GM21825 (cell line): Measurements from ENCODE around the gene ASTN1.

Experiments
- ATAC-seq: cut with Tn5 transposase; IDR thresholded peaks from one replicate; pipeline ENCODE4 v1.9.1; 2021; ENCODE audit warnings: mild to moderate bottlenecking, moderate library complexity; ENCODE audit not compliant: unreplicated experiment

ASTN1 gene

DNA sequence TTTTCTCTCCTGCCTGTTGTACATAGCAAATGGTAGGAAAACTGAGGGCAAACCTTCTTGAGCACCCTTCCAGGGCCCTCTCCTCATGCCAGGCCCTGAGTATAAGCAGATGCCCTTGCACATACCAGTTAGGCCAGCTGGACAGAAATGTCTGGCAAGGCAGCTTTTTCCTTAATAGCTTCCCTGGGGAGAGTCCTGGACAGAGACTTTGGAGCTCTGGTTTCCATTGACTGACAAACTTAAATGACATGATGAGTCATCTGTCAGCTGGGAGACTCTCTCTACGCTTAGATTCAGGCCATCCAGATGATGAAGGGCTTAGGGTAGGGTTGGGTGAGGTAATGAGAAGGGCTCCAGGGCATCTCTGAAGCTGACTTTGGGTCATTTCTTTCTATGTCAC, 317.5 kb downstream of the ASTN1 start:
- no peak for ATAC-seq

DNA sequence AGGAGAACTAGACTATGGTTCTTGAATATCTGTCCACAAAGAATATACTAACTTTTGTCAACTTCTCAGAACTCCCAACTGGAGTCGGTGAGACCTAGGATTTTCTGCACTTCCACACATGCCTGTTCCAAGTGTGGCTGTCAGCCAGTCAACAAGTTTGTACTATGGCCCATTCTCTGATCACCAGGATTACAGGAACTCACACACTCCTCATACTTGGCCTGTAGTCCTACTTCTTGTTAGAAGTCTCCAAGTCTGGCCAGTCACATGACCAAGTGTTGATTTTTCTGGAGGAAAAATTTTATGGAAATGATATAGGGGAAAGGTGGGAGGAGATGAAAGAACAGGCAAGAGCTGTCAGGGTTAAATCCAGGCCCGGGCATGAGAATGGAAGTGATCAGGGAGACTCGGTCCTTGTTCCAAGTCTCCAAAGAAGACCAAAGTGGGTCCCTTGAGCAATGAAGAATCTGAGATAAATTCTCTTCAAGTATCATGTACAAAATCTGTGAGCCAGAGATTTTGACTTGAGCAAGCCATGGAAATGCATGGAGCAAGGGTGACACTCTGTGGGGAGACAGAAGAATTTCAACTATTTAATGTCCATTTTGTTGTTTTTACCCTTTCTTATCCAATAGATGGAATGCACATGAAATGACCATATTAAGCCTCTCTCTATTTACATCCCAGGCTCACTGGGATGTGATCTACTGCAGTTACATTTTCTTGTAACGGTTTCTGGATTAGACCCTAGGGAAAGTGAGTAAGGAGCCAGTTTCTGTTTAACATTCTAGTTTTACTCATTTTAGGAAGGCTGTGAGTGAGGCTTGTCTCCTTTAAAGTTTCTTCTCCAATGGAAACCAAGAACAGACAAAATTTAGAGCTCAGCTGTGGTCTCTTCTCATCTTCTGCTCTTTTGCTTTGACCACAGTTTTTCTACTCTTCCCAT, 320.9 kb downstream of the ASTN1 start:
- no peak for ATAC-seq

DNA sequence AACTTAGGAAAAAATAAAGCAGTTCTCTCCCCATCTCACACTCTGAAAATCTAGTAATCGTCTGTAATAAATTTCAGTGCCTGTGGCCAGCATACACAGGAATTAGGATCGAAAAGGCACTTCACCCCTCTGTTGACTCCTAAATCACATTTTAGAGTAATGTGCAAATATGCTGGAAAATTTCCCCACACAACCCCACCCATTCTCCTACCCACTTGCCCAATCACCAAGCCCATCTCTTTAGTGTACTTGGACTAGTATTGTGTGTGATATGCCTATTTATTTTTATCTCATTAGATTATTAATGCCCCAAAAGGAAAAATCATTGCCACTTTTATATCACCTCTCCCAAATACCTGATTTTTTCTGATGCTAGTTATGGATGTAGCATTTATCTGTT, 323.3 kb downstream of the ASTN1 start:
- no peak for ATAC-seq

DNA sequence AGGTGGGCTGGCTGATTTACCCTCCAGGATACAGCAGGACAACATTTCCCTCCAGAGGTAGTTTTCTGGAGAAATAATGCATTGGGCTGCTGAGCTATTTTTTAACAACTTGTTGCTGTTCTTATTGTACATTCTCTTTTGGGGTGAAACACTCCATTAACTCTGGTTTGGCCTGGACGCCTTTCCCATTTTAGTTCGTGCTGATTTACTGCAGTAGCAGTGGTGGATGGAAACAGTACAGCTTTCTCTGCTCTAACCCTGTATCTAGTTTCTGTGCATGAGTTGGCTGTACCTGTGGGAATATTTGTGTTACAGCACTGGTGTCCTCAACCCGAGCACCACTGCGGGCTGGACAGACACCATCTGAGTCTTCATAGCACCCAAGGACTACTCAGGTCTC, 325.3 kb downstream of the ASTN1 start:
- no peak for ATAC-seq

DNA sequence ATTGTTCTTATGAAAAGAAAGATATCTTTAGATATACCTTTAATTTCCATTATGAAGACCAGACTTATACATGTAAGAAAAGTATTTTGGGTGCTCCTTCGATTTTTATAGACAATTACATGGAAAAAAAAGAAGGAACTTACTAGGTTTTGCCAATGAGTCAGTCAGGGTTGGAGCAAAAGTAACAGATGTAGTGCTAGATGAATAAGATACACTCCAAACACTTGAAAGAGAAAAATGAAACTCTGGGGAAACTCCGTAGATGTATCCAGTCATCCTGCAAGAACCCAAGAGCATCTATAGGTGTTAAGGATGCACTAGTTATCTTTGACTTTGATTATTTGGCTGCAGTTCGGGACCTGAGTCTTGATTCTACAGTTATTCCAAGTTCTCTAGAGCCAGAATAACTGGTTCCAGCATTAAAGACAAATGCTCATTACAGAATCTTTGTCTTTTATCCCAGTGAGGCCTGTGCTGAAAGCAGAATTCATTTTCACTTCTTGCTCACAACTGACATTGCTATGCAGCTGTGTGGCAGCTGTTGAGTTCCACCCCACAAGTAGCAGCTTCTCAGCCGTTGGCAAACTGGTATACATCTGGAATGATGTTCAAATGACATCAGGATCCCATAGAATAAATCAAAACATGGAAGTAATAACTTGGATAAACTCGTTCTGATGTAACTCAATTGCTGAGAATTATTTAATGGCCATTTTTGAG, 326.1 kb downstream of the ASTN1 start:
- no peak for ATAC-seq

DNA sequence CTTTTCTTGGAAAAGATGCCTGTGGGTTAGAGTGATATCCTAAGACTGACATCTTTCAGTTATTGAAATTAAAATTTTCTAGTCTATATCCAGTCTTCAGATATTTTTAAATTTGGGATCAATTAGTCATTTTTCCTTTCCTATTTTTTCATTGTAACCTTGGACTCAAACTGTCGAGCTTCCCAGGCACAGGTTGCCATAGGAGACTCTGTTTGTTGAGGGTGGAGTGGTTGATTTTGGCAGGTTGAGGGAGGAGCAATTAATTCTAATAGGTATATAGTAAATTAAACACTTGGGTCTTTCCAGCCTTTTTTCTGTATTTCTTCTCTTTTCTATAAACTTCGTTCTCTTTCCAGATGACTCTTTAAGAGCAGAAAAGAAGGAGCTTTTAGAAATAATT, 326.8 kb downstream of the ASTN1 start:
- ATAC-seq = no peak

DNA sequence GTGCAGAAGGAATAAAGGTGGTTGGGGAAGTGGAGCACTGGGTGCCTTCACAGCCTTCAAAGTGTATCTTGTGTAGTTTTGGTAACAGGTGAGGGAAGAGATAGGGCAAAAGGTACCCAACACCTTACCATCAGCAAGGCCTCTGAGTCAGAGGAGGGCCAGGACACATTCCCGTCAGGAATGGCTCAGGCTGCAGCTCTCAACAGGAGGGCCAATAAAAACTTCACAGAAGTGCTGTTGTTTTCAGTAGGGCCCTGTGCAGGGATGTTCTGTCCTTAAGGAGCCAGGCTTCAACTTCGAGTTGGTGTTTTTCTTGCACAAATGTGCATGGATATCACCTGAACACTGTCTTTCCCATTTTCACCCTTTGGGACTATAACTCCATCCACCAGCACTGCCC, 333.4 kb downstream of the ASTN1 start:
- ATAC-seq = no peak

DNA sequence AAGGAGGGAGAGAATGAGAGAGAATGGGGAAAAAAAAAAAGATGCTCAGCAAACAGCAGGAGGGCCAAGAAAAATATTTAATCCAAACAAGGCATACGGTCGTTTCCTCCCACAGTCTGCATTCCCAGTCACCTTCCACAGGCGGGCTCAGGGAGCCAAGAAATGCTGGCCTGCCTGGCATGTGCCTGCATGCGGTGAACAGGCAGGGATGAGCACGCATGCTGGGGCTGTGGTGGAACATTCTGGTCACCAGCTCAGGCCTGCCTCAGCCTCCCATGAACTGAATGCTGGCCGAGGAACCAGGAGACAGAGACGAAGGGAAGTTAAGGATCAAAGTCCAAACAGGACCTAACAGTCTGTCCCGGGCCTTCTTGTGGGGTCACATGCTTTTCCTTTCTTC, 335.3 kb downstream of the ASTN1 start:
- ATAC-seq = no peak

DNA sequence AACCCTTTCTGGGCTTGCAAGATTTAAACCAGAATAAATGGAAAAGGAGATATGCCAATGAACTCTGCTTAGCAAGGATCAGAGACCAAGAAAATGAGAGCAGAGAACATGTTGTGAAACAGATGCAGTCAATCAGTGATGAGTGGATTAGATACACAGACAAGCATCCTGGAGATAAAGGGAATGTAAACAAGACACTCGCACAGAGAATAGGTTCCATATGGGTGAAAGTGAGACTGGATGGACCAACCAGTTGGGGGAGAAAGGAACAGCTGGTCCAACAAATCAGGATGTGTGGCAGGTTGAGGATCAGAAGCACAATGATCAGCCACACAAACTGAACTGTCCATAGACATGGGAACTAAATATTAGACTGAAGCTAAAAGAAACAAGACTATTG, 338.2 kb downstream of the ASTN1 start:
- ATAC-seq = no peak

DNA sequence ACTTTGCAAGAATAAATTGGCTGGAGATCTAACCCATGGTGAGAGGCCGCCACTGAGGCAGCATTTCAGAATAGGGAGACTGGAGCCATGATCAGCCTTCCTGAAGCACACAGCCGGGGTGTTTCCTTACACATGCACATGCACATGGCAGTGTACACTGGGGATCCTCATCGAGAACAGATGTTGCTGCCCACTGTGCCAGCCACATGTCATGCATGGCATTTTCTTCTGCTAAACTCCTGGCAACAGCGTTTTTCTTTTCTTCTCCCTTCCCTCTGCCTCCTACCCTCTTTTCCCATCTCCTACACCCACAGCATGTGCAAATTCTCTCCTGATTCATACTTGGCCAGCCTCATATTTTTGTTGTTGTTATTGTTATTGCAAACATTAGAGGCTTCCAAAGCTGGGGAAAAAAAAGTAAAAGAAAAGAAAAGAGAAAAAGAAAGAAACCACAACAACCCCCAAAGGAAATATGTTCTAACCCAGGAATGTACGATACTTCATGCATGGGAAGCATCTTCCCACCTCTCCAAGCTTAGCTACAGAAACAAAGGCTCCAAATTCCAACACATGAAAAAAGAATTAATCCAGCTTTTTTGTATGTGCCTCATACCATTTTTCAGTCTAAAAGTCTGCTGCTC, 344.0 kb downstream of the ASTN1 start:
- no peak for ATAC-seq

DNA sequence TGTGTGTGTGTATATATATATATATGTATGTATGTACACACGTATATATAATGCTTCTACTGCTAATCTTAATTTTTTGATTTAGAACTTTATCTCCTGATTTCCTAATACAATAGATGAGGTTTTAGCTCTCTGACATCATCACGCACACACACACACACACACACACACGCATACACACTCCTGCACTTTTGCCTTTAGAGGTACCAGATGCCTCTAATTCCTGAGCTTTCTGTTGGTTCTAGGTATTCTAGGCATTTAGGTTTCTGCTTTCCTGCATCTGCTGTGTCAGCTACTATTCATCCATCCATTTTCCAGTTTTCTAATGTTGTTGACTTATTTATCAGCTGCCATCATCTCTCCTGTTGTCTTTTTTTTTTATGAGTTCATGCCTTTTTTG, 348.3 kb downstream of the ASTN1 start:
- no peak for ATAC-seq

DNA sequence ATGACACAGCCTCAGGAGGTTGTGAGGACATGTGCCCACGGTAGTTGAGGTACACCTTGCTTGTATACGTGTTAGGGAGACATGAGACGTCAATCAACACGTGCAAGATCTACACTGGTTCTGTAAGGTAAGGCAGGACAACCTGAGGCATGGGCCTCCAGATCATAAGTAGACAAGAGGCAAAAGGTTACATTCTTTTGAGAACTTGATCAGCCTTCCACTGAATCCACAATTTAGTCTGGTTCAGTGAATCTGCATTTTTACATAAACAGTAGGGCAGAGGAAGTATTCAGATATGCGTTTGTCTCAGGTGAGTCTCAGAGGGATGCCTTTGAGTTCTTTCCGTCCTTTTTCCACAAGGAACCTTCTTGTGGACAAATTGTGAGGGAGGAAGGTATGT, 348.9 kb downstream of the ASTN1 start:
- ATAC-seq = no peak

DNA sequence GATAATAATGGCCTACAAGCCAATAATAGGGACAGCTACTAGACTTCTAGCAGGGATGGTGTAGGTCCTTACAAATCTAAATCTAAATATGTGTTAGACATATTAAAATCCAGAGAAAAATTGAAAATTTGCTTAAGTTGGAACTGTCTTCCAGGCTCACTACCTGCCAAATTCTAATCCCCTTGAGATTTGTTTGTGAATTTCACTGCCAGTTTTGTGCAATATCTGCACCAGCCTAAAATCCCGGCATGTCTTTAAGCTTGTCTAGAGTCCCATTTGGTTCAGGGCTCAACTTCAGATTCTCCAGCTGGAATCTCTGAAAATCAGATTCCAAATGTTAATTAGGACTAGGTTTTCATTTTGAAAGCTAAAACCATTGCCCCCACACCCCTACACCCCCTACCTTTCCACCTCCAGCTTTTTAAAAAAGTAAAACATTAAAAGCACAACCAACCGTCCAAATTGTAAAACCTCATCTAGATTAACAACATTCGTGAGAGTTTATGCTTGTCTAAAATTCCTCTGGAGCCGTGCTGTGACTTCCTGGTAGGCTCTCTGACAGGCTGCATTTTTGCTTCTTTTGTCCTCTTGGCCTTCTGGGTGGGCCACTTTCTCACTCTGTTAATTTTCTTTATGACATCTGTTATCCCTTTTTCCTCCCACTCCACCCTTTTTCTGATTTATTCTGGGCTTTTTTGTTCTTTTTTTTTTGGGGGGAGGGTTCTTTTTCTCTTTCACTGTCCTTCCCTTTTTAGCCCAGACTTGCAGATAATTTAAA, 352.8 kb downstream of the ASTN1 start:
- no peak for ATAC-seq

DNA sequence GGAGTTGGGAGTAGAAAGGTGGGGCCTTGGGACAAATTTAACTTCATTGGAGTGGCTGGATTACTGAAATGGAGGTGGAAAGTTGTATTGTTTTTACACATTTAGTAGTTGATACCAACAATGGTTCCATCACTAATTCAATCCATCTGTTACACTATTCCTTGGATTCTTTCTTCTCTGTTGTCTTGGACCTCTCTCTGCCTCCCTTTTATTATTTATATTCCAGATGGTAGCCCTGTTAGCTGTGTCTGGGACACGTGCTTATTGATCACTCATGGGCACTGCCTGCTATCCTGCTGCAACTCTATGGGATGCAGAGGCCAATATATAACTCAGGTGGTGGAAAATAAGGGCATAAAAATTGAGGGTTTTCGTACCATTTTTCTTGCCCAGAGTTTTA, 355.2 kb downstream of the ASTN1 start:
- ATAC-seq = no peak
